Thyroid gland (tissue), 4 donors: ENCODE measurements around the gene OSBPL3.

Source experiments
- CTCF ChIP-seq, 6 experiments: fragments of 200-600 bp in 3 of 6; fragments of 450-650 bp in 3 of 6; sonication (generic) in 3 of 6; IDR thresholded peaks; one replicate each; pipeline ENCODE4 v1.5.1; 2016 to 2019; ENCODE audit warnings: antibody characterized with exemption in 6 of 6, mild to moderate bottlenecking in 2 of 6, inconsistent platforms in 1 of 6, moderate library complexity in 1 of 6
- POLR2A ChIP-seq, 2 donors: fragments of 450-650 bp; IDR thresholded peaks; one replicate each; pipeline ENCODE4 v1.6.1; 2017; ENCODE audit warnings: antibody characterized with exemption in 2 of 2, mild to moderate bottlenecking in 2 of 2, moderate library complexity in 1 of 2

- TF ChIP-seq CTCF (IDR thresholded peaks at IDR 0.05) (no peak), POLR2A (IDR thresholded peaks at IDR 0.05) (no peak)
These were observed 36.7 kb downstream of the OSBPL3 start for GRCh38 chr7:24943096-24943948.
